Transverse colon (tissue), 4 donors: ENCODE measurements around the gene PLXNA2.

Experiments used
- EP300 ChIP-seq: sonication (generic); formaldehyde crosslinking; IDR thresholded peaks from one replicate; pipeline ENCODE4 v1.6.1; 2017; ENCODE audit warnings: antibody characterized with exemption, low read depth
- POLR2A ChIP-seq: fragments of 450-650 bp; IDR thresholded peaks from one replicate; pipeline ENCODE4 v1.6.1; 2016; ENCODE audit warnings: antibody characterized with exemption, mild to moderate bottlenecking, moderate library complexity
- POLR2AphosphoS5 ChIP-seq, 3 donors: sonication (generic); formaldehyde crosslinking; IDR thresholded peaks; one replicate each; pipeline ENCODE4 v1.6.1; 2016; ENCODE audit warnings: antibody characterized with exemption in 3 of 3
- TF ChIP-seq, protein P1 (sequence below), 5 experiments: fragments of 200-600 bp in 3 of 5; fragments of 450-650 bp in 2 of 5; sonication (generic) in 3 of 5; IDR thresholded peaks; 1 replicate in 2 of 5; 2 replicates in 3 of 5; pipeline ENCODE4 v1.5.1; 2016 to 2017; ENCODE audit warnings: antibody characterized with exemption in 5 of 5, inconsistent platforms in 3 of 5, mild to moderate bottlenecking in 2 of 5, moderate library complexity in 1 of 5

DNA sequence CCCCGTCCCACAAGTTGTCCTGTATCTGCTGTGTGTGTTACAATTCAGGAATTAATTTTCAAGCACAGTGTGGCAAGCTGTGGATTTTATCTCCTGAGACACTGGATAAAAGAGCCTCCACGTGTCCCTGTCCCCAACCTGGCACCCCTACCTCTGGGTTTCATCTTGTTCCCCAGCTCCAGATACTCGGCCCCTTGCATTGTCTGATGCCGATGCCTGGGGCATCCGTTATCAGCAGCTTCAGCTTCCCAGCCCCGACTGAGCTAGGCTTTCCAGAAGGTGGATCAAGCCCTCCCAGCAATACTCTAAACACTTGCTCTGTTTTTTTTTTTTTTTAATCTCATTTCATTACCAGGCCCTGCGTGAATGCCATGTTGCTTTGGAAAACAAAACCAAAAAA, 159.4 kb downstream of the PLXNA2 start:
- TF ChIP-seq, protein P1, sequence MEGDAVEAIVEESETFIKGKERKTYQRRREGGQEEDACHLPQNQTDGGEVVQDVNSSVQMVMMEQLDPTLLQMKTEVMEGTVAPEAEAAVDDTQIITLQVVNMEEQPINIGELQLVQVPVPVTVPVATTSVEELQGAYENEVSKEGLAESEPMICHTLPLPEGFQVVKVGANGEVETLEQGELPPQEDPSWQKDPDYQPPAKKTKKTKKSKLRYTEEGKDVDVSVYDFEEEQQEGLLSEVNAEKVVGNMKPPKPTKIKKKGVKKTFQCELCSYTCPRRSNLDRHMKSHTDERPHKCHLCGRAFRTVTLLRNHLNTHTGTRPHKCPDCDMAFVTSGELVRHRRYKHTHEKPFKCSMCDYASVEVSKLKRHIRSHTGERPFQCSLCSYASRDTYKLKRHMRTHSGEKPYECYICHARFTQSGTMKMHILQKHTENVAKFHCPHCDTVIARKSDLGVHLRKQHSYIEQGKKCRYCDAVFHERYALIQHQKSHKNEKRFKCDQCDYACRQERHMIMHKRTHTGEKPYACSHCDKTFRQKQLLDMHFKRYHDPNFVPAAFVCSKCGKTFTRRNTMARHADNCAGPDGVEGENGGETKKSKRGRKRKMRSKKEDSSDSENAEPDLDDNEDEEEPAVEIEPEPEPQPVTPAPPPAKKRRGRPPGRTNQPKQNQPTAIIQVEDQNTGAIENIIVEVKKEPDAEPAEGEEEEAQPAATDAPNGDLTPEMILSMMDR (IDR thresholded peaks at IDR 0.05): no peak
- TF ChIP-seq EP300 (no peak), POLR2AphosphoS5 (IDR thresholded peaks at IDR 0.05) (no peak), POLR2A (no peak)
